ENCODE data around the gene DPYD.

GRCh38 chr1:97759078-97759477 is 161.8 kb downstream of the DPYD start:
- TF ChIP-seq CTCF (IDR thresholded peaks at IDR 0.05) (no peak), POLR2A (IDR thresholded peaks at IDR 0.05) (no peak), EP300 (IDR thresholded peaks at IDR 0.05) (no peak)

All from ovary (tissue), 3 donors.